Measurements from ENCODE around the gene SULT1A2.
"Not testable (repeated sequence)": the region's sequence is repeated elsewhere in the genome, so short reads cannot be mapped to it uniquely, and the experiment has no call there.

GRCh38 chr16:28602062-28602461 lies 5.2 kb upstream of the SULT1A2 start:
- TF ChIP-seq POLR2A (IDR thresholded peaks at IDR 0.05; ENCODE audit: low read length); GATA1 (IDR thresholded peaks at IDR 0.05; ENCODE audit: low read depth, low read length): not testable (repeated sequence)
